IMR-90 (cell line): ENCODE measurements around the gene TRHDE.

Source experiments
- FOS ChIP-seq: fragments of 150-350 bp; IDR thresholded peaks from 2 replicates; pipeline ENCODE4 v1.6.1; 2016; ENCODE audit warnings: low read depth, low read length
- MAFK ChIP-seq: IDR thresholded peaks from 2 replicates; pipeline ENCODE4 v1.6.1; 2012; ENCODE audit warnings: low read depth, low read length, improper control_type of control experiment
- NFE2L2 ChIP-seq: fragments of 150-350 bp; IDR thresholded peaks from 2 replicates; pipeline ENCODE4 v1.6.1; 2016; ENCODE audit warnings: low read depth, mild to moderate bottlenecking, low read length
- POLR2A ChIP-seq: IDR thresholded peaks from 2 replicates; pipeline ENCODE4 v1.6.1; 2012; ENCODE audit warnings: mild to moderate bottlenecking, low read depth, low read length
- RAD21 ChIP-seq: IDR thresholded peaks from 2 replicates; pipeline ENCODE4 v1.6.1; 2012; ENCODE audit warnings: low read length, improper control_type of control experiment
- RFX5 ChIP-seq: IDR thresholded peaks from 2 replicates; pipeline ENCODE4 v1.8.0; 2012; ENCODE audit warnings: low read depth, mild to moderate bottlenecking, low read length, moderate library complexity
- TF ChIP-seq, protein P1 (sequence below): conservative IDR thresholded peaks from 2 replicates; pipeline ENCODE4 v1.5.1; 2012; ENCODE audit warnings: mild to moderate bottlenecking, low read depth, low read length, improper control_type of control experiment
- TF ChIP-seq, protein P2 (sequence below): fragments of 150-350 bp; IDR thresholded peaks from 2 replicates; pipeline ENCODE4 v1.6.1; 2016; ENCODE audit warnings: low read depth, mild to moderate bottlenecking, low read length, moderate library complexity, borderline replicate concordance

DNA sequence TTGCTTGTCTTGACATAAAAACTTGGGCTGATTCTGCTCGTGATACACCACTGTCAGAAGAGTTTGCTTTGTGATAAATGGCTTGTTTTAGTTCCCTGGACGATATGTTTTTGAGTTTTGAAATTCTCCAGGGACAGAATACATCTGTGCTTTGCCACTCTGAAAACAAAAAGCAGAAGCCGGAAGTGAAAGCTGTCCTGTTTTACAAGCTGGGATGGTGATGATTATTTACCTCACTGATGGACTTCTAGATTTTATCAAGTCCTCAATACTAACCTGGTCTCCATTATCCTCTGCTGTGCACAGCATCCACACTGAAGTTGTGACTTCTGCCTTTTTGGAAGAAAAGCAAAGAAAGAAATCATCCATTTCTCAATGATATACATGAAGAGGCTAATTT is 251.6 kb downstream of the TRHDE start:
- TF ChIP-seq RFX5 (no peak), RAD21 (no peak), NFE2L2 (no peak), MAFK (no peak), POLR2A (no peak), FOS (no peak)
- TF ChIP-seq, protein P1, sequence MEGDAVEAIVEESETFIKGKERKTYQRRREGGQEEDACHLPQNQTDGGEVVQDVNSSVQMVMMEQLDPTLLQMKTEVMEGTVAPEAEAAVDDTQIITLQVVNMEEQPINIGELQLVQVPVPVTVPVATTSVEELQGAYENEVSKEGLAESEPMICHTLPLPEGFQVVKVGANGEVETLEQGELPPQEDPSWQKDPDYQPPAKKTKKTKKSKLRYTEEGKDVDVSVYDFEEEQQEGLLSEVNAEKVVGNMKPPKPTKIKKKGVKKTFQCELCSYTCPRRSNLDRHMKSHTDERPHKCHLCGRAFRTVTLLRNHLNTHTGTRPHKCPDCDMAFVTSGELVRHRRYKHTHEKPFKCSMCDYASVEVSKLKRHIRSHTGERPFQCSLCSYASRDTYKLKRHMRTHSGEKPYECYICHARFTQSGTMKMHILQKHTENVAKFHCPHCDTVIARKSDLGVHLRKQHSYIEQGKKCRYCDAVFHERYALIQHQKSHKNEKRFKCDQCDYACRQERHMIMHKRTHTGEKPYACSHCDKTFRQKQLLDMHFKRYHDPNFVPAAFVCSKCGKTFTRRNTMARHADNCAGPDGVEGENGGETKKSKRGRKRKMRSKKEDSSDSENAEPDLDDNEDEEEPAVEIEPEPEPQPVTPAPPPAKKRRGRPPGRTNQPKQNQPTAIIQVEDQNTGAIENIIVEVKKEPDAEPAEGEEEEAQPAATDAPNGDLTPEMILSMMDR = no peak
- TF ChIP-seq, protein P2, sequence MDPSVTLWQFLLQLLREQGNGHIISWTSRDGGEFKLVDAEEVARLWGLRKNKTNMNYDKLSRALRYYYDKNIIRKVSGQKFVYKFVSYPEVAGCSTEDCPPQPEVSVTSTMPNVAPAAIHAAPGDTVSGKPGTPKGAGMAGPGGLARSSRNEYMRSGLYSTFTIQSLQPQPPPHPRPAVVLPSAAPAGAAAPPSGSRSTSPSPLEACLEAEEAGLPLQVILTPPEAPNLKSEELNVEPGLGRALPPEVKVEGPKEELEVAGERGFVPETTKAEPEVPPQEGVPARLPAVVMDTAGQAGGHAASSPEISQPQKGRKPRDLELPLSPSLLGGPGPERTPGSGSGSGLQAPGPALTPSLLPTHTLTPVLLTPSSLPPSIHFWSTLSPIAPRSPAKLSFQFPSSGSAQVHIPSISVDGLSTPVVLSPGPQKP = no peak
